ENCODE data around the gene HHAT. TPM values are rescaled to one million over a fixed set of nuclear protein-coding genes. Genes with fewer than 3 reads are reported as not detected.

HHAT gene
- total and polyA plus RNA-seq, 2 of the 4 experiments (the other 2 are of a cell fraction): 1.7 to 2.5 TPM

DNA sequence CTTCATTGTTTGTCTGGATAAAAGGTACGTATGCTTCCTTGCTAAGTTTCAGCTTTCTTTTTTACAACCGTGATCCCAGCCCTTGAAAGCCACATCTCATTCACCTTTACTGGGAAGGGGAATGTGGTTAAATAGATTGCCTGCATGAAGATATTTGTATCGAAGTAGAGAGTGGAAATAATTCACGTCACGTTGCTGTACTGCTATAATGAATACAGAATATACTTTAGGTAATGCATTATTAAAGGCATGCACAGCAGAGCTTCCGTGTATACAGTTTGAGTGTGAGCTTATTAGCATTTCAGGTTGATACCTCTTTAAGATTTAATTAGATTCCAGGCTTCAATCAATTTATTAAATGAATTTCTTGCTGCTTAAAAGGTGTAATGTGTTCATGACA is 153.8 kb downstream of the HHAT start:
- Histone ChIP-seq H2BK5ac (ENCODE audit: low read depth, low read length, poor library complexity, severe bottlenecking) (no peak overlapping the region), H3K18ac (ENCODE audit: low read depth, low read length) (no peak overlapping the region), H3K23ac (ENCODE audit: low read depth, low read length) (no peak overlapping the region), H2BK15ac (ENCODE audit: low read depth, low read length) (no peak overlapping the region), H3K4ac (ENCODE audit: low read depth, low read length) (no peak overlapping the region), H3K9me1 (ENCODE audit: insufficient read depth, low read length) (no peaks in the 10 kb centered on the region), H2AFZ (replicated peaks; ENCODE audit: low read length, poor library complexity) (no peak overlapping the region), H3K27me3 (ENCODE audit: control insufficient read depth, insufficient read depth, low read length) (peaks cover 1% of the 10 kb centered on the region), H3K36me3 (ENCODE audit: control insufficient read depth, insufficient read depth, low read length) (no peaks in the 10 kb centered on the region), H3K27ac (ENCODE audit: insufficient read depth, low read length) (no peak overlapping the region), H2BK120ac (ENCODE audit: low read depth, low read length) (no peak overlapping the region), H3K4me3 (ENCODE audit: insufficient read depth, low read depth, low read length) (no peak overlapping the region), H3K14ac (replicated peaks; ENCODE audit: low read depth, low read length) (no peak overlapping the region), H3K9me3 (ENCODE audit: control insufficient read depth, insufficient read depth, low read length) (no peaks in the 10 kb centered on the region), H4K5ac (ENCODE audit: low read depth, low read length) (no peak overlapping the region), H3K79me1 (ENCODE audit: low read depth in 1 of 2, low read length in 2 of 2) (no peaks in the 10 kb centered on the region), H3K56ac (ENCODE audit: extremely low read depth, insufficient read depth, low read length) (no peak overlapping the region), H4K20me1 (ENCODE audit: insufficient read depth, low read length) (no peaks in the 10 kb centered on the region), H2BK20ac (ENCODE audit: low read depth, low read length) (no peak overlapping the region), H3K9ac (ENCODE audit: low read depth, low read length) (no peak overlapping the region), H2AK5ac (ENCODE audit: low read depth, low read length) (no peak overlapping the region), H2AK9ac (replicated peaks; ENCODE audit: low read depth, low read length, poor library complexity) (no peak overlapping the region), H4K8ac (ENCODE audit: low read depth in 2 of 2, low read length in 2 of 2) (no peak overlapping the region), H4K91ac (ENCODE audit: insufficient read depth, low read depth, low read length) (no peak overlapping the region), H3K4me2 (ENCODE audit: low read depth, low read length) (no peak overlapping the region), H3K4me1 (ENCODE audit: control insufficient read depth, insufficient read depth, low read length) (no peaks in the 10 kb centered on the region)
- in situ Hi-C loops (cut with MboI; ENCODE audit: low sequenced_read_pairs): no loop called here
- ATAC-seq (ENCODE audit: low read depth): no peak
- ChIA-PET CTCF (no interaction called here), POLR2A (ENCODE audit: unreplicated experiment) (no interaction called here)
- no TSS peak for BruUV-seq (replicated peaks)
- no CpG with 5 or more reads among the region's 6 CpGs for WGBS, 2 experiments (ENCODE audit: extremely low coverage in 2 of 2, insufficient read length in 1 of 2)
- dilution Hi-C loops (cut with HindIII; ENCODE audit: low sequenced_read_pairs, unreplicated experiment): no loop called here
- intact Hi-C loops (cut with micrococcal nuclease): loop anchor here (5.0 kb wide), 1 partner anchor 60 kb away; no protein-coding TSS in a partner anchor
- DNase-seq: no peak
- TF ChIP-seq RFX5 (IDR thresholded peaks at IDR 0.05; ENCODE audit: low read depth, low read length) (no peak), NFE2L2 (IDR thresholded peaks at IDR 0.05; ENCODE audit: low read depth, low read length) (no peak), CEBPB (IDR thresholded peaks at IDR 0.05; ENCODE audit: low read depth, low read length) (no peak), POLR2A (IDR thresholded peaks at IDR 0.05; ENCODE audit: low read depth, low read length) (no peak), MAFK (IDR thresholded peaks at IDR 0.05; ENCODE audit: low read depth, low read length) (no peak), SMC3 (IDR thresholded peaks at IDR 0.05; ENCODE audit: low read depth, low read length) (no peak), MXI1 (IDR thresholded peaks at IDR 0.05; ENCODE audit: borderline replicate concordance, low read depth, low read length) (no peak), MAZ (IDR thresholded peaks at IDR 0.05; ENCODE audit: borderline replicate concordance, low read depth, low read length) (no peak)
- TF ChIP-seq, protein P1, sequence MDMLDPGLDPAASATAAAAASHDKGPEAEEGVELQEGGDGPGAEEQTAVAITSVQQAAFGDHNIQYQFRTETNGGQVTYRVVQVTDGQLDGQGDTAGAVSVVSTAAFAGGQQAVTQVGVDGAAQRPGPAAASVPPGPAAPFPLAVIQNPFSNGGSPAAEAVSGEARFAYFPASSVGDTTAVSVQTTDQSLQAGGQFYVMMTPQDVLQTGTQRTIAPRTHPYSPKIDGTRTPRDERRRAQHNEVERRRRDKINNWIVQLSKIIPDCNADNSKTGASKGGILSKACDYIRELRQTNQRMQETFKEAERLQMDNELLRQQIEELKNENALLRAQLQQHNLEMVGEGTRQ (IDR thresholded peaks at IDR 0.05; ENCODE audit: low read depth, low read length): no peak
- TF ChIP-seq, protein P2, sequence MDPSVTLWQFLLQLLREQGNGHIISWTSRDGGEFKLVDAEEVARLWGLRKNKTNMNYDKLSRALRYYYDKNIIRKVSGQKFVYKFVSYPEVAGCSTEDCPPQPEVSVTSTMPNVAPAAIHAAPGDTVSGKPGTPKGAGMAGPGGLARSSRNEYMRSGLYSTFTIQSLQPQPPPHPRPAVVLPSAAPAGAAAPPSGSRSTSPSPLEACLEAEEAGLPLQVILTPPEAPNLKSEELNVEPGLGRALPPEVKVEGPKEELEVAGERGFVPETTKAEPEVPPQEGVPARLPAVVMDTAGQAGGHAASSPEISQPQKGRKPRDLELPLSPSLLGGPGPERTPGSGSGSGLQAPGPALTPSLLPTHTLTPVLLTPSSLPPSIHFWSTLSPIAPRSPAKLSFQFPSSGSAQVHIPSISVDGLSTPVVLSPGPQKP (IDR thresholded peaks at IDR 0.05; ENCODE audit: borderline replicate concordance, low read depth, low read length): no peak
- TF ChIP-seq, protein P3, sequence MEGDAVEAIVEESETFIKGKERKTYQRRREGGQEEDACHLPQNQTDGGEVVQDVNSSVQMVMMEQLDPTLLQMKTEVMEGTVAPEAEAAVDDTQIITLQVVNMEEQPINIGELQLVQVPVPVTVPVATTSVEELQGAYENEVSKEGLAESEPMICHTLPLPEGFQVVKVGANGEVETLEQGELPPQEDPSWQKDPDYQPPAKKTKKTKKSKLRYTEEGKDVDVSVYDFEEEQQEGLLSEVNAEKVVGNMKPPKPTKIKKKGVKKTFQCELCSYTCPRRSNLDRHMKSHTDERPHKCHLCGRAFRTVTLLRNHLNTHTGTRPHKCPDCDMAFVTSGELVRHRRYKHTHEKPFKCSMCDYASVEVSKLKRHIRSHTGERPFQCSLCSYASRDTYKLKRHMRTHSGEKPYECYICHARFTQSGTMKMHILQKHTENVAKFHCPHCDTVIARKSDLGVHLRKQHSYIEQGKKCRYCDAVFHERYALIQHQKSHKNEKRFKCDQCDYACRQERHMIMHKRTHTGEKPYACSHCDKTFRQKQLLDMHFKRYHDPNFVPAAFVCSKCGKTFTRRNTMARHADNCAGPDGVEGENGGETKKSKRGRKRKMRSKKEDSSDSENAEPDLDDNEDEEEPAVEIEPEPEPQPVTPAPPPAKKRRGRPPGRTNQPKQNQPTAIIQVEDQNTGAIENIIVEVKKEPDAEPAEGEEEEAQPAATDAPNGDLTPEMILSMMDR (conservative IDR thresholded peaks at IDR 0.05; ENCODE audit: low read depth, low read length): no peak
